H9 (cell line): Measurements from ENCODE around the gene ITPR2. TPM values are rescaled to one million over a fixed set of nuclear protein-coding genes. Genes with fewer than 3 reads are reported as not detected.

Source experiments
- DNase-seq: peaks from one replicate; pipeline ENCODE4 v3.0.0-alpha.2; 2017
- H2AFZ ChIP-seq: one replicate; pipeline ENCODE4 v1.6.1; 2013; ENCODE audit warnings: mild to moderate bottlenecking, low read length, control low read depth, moderate library complexity
- H2AK5ac ChIP-seq: 2 replicates; pipeline ENCODE4 v1.6.1; 2013; ENCODE audit warnings: low read length, control low read depth, mixed read lengths; ENCODE audit not compliant: insufficient read length
- H2BK120ac ChIP-seq: one replicate; pipeline ENCODE4 v1.6.1; 2013; ENCODE audit warnings: low read depth, mild to moderate bottlenecking, low read length, control low read depth, inconsistent platforms; ENCODE audit not compliant: poor library complexity, severe bottlenecking
- H2BK12ac ChIP-seq: 2 replicates; pipeline ENCODE4 v1.6.1; 2013; ENCODE audit warnings: low read length, control low read depth, mixed read lengths, low read depth; ENCODE audit not compliant: insufficient read length
- H2BK15ac ChIP-seq: 2 replicates; pipeline ENCODE4 v1.6.1; 2013; ENCODE audit warnings: low read depth, low read length, control low read depth
- H2BK20ac ChIP-seq: one replicate; pipeline ENCODE4 v1.6.1; 2013; ENCODE audit warnings: low read depth, mild to moderate bottlenecking, low read length, control low read depth, inconsistent platforms; ENCODE audit not compliant: poor library complexity, severe bottlenecking
- H2BK5ac ChIP-seq: 2 replicates; pipeline ENCODE4 v1.6.1; 2013; ENCODE audit warnings: low read length, control low read depth, mixed read lengths; ENCODE audit not compliant: insufficient read length
- H3K14ac ChIP-seq: 2 replicates; pipeline ENCODE4 v1.6.1; 2013; ENCODE audit warnings: low read length, control low read depth; ENCODE audit not compliant: insufficient read depth
- H3K18ac ChIP-seq: 2 replicates; pipeline ENCODE4 v1.6.1; 2013; ENCODE audit warnings: low read depth, mild to moderate bottlenecking, mixed read lengths, low read length, control low read depth; ENCODE audit not compliant: insufficient read length
- H3K23ac ChIP-seq: 2 replicates; pipeline ENCODE4 v1.6.1; 2013; ENCODE audit warnings: low read length, control low read depth, mixed read lengths, low read depth; ENCODE audit not compliant: insufficient read length
- H3K23me2 ChIP-seq: 2 replicates; pipeline ENCODE4 v1.6.1; 2013; ENCODE audit warnings: low read depth, mild to moderate bottlenecking, mixed read lengths, low read length, control low read depth; ENCODE audit not compliant: insufficient read length, poor library complexity, severe bottlenecking
- H3K27ac ChIP-seq: 2 replicates; pipeline ENCODE4 v1.5.1; 2013; ENCODE audit warnings: low read length, control low read depth, mixed read lengths, low read depth; ENCODE audit not compliant: insufficient read length
- H3K27me3 ChIP-seq: 2 replicates; pipeline ENCODE4 v1.6.1; 2013; ENCODE audit warnings: low read length, control low read depth, inconsistent platforms; ENCODE audit not compliant: insufficient read depth
- H3K4ac ChIP-seq: 2 replicates; pipeline ENCODE4 v1.6.1; 2013; ENCODE audit warnings: low read depth, mild to moderate bottlenecking, control low read depth, inconsistent platforms, low read length, moderate library complexity
- H3K4me1 ChIP-seq: 2 replicates; pipeline ENCODE4 v1.6.1; 2013; ENCODE audit warnings: low read length, control low read depth, inconsistent platforms; ENCODE audit not compliant: insufficient read depth
- H3K4me2 ChIP-seq: 2 replicates; pipeline ENCODE4 v1.6.1; 2013; ENCODE audit warnings: low read length, control low read depth, mixed read lengths; ENCODE audit not compliant: insufficient read length, insufficient read depth
- H3K56ac ChIP-seq: 2 replicates; pipeline ENCODE4 v1.6.1; 2013; ENCODE audit warnings: low read depth, mild to moderate bottlenecking, mixed read lengths, low read length, control low read depth; ENCODE audit not compliant: insufficient read length
- H3K79me1 ChIP-seq: 2 replicates; pipeline ENCODE4 v1.6.1; 2013; ENCODE audit warnings: low read depth, mild to moderate bottlenecking, moderate library complexity, low read length, control low read depth, inconsistent platforms; ENCODE audit not compliant: insufficient read depth, poor library complexity, severe bottlenecking
- H3K79me2 ChIP-seq: 2 replicates; pipeline ENCODE4 v1.6.1; 2013; ENCODE audit warnings: low read length, control low read depth, inconsistent platforms; ENCODE audit not compliant: insufficient read depth
- H3K9ac ChIP-seq: 2 replicates; pipeline ENCODE4 v1.6.1; 2013; ENCODE audit warnings: low read length, control low read depth, mixed read lengths; ENCODE audit not compliant: insufficient read length; ENCODE audit errors: extremely low read depth
- H3K9me3 ChIP-seq: one replicate; pipeline ENCODE4 v1.6.1; 2013; ENCODE audit warnings: low read depth, low read length, inconsistent platforms; ENCODE audit not compliant: control insufficient read depth
- H3T11ph ChIP-seq: one replicate; pipeline ENCODE4 v1.6.1; 2013; ENCODE audit warnings: mild to moderate bottlenecking, low read length, control low read depth, inconsistent platforms
- H4K20me1 ChIP-seq: one replicate; pipeline ENCODE4 v1.6.1; 2013; ENCODE audit not compliant: control insufficient read depth, insufficient read length, insufficient read depth
- H4K5ac ChIP-seq: 2 replicates; pipeline ENCODE4 v1.6.1; 2013; ENCODE audit warnings: low read depth, mild to moderate bottlenecking, mixed read lengths, low read length, control low read depth; ENCODE audit not compliant: insufficient read length
- H4K8ac ChIP-seq: replicated peaks from 2 replicates; pipeline ENCODE4 v1.6.1; 2013; ENCODE audit warnings: low read length, control low read depth, mixed read lengths, low read depth; ENCODE audit not compliant: insufficient read length
- H4K91ac ChIP-seq: 2 replicates; pipeline ENCODE4 v1.6.1; 2013; ENCODE audit warnings: low read depth, mild to moderate bottlenecking, moderate library complexity, mixed read lengths, low read length, control low read depth; ENCODE audit not compliant: insufficient read length
- H3K27ac Mint-ChIP-seq, 3 experiments: 2 replicates in 2 of 3; 3 replicates in 1 of 3; pipeline ENCODE4 v1.8.0; 2020 to 2021; ENCODE audit warnings: mixed read lengths in 3 of 3, mild to moderate bottlenecking in 1 of 3, moderate library complexity in 1 of 3
- H3K27me3 Mint-ChIP-seq: 2 replicates; pipeline ENCODE4 v1.8.0; 2021; ENCODE audit warnings: low read depth, mild to moderate bottlenecking, moderate library complexity, mixed read lengths
- H3K36me3 Mint-ChIP-seq, 3 experiments: 2 replicates in 2 of 3; 3 replicates in 1 of 3; pipeline ENCODE4 v1.8.0; 2020 to 2021; ENCODE audit warnings: low read depth in 3 of 3, mixed read lengths in 3 of 3; ENCODE audit not compliant: insufficient read depth in 1 of 3
- H3K4me1 Mint-ChIP-seq, 2 experiments: 2 replicates each; pipeline ENCODE4 v1.8.0; 2020; ENCODE audit warnings: mixed read lengths in 2 of 2
- H3K4me3 Mint-ChIP-seq, 2 experiments: 2 replicates in 1 of 2; 3 replicates in 1 of 2; pipeline ENCODE4 v1.8.0; 2020 to 2021; ENCODE audit warnings: mild to moderate bottlenecking in 2 of 2, mixed read lengths in 2 of 2, moderate library complexity in 1 of 2
- H3K9me3 Mint-ChIP-seq, 2 experiments: 2 replicates in 1 of 2; 3 replicates in 1 of 2; pipeline ENCODE4 v1.8.0; 2020; ENCODE audit warnings: mild to moderate bottlenecking in 2 of 2, mixed read lengths in 2 of 2, moderate library complexity in 1 of 2
- WGBS: extraction: QIAGEN DNeasy Blood & Tissue Kit; methylation state at CpG from one replicate; pipeline ENCODE4 v1.1.7; 2013; ENCODE audit warnings: missing lambda C conversion rate, low lambda C conversion rate, mixed read lengths; ENCODE audit not compliant: insufficient read length; ENCODE audit errors: extremely low coverage; 5-methylcytosine and 5-hydroxymethylcytosine counted together
- total RNA-seq: library from RNA; stranded (reverse); gene quantifications from 2 replicates; pipeline ENCODE4 v1.2.1, GENCODE V29; 2021
- TF ChIP-seq, protein P1 (sequence below): fragments of 200-600 bp; sonication (generic); conservative IDR thresholded peaks from 3 replicates; pipeline ENCODE4 v1.8.0; 2021; ENCODE audit warnings: antibody characterized with exemption, mild to moderate bottlenecking

ITPR2 gene
- total RNA-seq, 1 experiment from 2014 or later: 14.8 TPM

DNA sequence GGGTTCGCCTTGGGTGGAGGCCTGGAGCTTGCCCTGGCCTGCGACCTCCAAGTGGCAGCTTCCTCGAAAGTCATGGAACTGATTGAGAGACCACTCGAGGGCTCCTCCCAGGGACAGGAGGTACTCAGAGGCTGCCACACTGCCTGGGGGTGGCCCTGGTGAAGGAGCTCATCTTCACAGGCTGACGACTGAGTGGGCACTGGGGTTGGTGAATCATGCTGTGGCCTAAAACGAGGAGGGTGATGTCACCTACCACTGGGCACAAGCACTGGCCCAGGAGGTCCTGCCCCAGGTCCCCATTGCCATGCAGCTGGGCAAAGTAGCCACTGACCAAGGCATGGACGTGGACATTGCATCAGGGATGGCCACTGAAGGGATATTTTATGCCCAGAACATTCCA, 32.1 kb downstream of the ITPR2 start:
- Histone ChIP-seq H2AK5ac (no peak overlapping the region), H3K23me2 (no peaks in the 10 kb centered on the region), H3K27ac (no peak overlapping the region), H3K4me1 (no peaks in the 10 kb centered on the region), H2BK12ac (no peak overlapping the region), H2BK120ac (no peak overlapping the region), H2AFZ (no peak overlapping the region), H3K4me2 (no peak overlapping the region), H4K8ac (no peak overlapping the region), H3K56ac (no peak overlapping the region), H3K9me3 (no peaks in the 10 kb centered on the region), H2BK5ac (no peak overlapping the region), H2BK20ac (no peak overlapping the region), H2BK15ac (no peak overlapping the region), H3K14ac (no peak overlapping the region; the same call in 1 of the 2 replicates), H4K5ac (no peak overlapping the region), H3K23ac (no peak overlapping the region), H3K18ac (no peak overlapping the region), H3K4ac (no peak overlapping the region), H3T11ph (no peak overlapping the region), H4K20me1 (no peaks in the 10 kb centered on the region), H3K27me3 (no peaks in the 10 kb centered on the region), H4K91ac (no peak overlapping the region), H3K79me1 (no peaks in the 10 kb centered on the region), H3K79me2 (peaks cover 8% of the 10 kb centered on the region; the same call in 1 of the 2 replicates), H3K9ac (no peak overlapping the region)
- H3K27me3 Mint-ChIP-seq: no peaks in the 10 kb centered on the region
- H3K4me3 Mint-ChIP-seq: no peak overlapping the region
- TF ChIP-seq, protein P1, sequence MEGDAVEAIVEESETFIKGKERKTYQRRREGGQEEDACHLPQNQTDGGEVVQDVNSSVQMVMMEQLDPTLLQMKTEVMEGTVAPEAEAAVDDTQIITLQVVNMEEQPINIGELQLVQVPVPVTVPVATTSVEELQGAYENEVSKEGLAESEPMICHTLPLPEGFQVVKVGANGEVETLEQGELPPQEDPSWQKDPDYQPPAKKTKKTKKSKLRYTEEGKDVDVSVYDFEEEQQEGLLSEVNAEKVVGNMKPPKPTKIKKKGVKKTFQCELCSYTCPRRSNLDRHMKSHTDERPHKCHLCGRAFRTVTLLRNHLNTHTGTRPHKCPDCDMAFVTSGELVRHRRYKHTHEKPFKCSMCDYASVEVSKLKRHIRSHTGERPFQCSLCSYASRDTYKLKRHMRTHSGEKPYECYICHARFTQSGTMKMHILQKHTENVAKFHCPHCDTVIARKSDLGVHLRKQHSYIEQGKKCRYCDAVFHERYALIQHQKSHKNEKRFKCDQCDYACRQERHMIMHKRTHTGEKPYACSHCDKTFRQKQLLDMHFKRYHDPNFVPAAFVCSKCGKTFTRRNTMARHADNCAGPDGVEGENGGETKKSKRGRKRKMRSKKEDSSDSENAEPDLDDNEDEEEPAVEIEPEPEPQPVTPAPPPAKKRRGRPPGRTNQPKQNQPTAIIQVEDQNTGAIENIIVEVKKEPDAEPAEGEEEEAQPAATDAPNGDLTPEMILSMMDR: no peak
- WGBS: no CpG with 5 or more reads among the region's 7 CpGs
- H3K27ac Mint-ChIP-seq: no peak overlapping the region; a peak in 1 of 7 replicates
- peaks cover 0 to 4% (median 0%) of the 10 kb centered on the region in 3 experiments; a peak in 1 of 7 replicates for H3K36me3 Mint-ChIP-seq
- H3K9me3 Mint-ChIP-seq: no peaks in the 10 kb centered on the region
- DNase-seq: no peak
- peaks cover 0 to 2% of the 10 kb centered on the region in 2 experiments; a peak in 1 of 4 replicates for H3K4me1 Mint-ChIP-seq
